GM21737 (cell line): ENCODE measurements around the gene CDK3.
"Not testable (repeated sequence)": the region's sequence is repeated elsewhere in the genome, so short reads cannot be mapped to it uniquely, and the experiment has no call there.

ENCODE experiments used
- ATAC-seq: cut with Tn5 transposase; IDR thresholded peaks from one replicate; pipeline ENCODE4 v1.9.1; 2021; ENCODE audit warnings: mild to moderate bottlenecking, moderate library complexity; ENCODE audit not compliant: unreplicated experiment

CDK3 gene

DNA sequence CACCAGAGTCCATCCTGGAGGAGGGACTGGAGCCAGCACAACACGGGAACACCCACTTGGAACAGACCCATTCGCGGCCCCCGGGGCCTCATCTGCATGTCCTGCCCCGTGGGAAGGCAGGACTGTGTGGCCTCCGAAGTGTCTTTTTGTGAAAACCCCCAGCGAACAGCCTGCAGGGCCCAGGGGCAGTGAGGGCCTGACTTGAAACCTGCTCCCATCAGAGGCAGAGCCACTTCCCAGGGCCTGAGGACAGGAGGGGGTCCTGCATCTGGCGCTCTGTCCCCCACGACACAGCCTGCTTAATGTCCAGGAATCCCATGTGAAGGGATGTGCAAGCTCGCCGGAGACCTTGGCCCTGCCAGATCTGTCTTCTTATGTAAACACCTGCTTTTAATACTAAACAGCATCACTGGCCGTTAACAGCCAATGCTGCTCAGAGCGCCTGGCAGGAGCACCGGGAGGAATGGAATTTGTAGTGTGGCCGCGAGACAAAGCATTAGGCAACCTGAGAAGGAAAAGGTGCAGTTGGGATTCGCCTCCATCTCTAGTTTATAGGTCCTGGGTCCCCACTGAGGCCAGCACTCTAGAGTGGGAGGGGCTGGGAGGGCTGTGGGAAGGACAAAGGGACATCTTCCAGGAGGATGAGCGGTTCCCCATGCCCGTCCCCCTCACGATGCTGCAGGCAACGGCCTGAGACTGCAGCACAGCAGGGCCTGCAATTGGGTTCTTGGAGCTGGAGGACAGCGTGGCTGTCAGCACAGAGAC lies 36.0 kb downstream of the CDK3 start:
- ATAC-seq = no peak

DNA sequence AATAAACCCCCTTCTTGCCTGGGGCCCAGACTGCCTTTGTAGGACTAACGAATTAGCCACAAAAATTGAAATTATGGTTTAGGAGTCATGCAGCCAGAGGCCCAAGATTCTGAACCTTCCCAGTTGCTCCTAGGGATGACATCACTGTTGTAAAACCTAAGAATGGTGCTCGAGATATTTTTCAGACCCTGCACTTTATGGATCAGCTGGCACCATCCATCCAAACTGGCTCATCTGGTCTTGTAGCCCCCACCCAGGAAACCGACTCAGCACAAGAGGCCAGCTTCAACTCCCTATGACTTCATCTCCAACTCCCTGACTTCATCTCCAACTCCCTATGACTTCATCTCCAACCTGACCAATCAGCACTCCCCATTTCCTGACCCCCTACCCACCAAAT lies 37.4 kb downstream of the CDK3 start:
- no peak for ATAC-seq

DNA sequence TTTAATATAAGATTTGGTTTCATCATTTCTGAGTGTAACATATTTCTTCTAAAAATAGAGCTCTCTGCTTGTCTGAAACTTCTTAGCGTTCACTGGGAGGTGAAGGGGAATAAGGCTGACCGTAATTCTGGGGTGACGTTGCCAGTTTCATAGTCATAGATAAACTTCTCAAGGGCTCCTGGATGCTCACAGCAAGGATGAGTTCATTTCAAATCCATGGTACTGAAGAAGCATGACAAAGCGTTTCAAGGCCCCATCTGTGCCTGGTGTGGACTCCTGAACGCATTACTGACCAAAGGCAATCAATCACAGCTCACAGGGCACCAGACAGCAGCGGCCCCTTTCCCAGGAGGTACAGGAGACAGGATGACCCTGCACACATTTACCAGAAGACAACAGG lies 38.5 kb downstream of the CDK3 start:
- ATAC-seq = no peak

DNA sequence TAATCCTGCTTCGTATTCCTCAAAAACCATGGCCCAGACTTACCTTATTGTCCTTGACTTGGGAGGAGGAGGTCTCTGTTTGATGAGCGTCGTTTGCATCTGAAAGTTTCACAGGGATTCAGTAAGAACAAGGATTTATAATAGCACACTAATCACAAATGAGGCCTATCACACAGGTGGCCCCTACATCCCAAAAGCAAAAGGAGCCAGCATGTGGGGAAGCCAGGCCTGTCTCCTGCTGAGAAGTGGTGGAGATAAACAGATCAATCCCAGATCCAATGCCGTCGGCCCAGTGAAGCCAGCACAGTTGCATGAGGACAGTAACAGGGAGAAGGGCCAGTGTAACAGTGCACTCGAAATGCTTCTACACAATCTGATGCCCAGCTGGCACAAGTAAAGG lies 39.7 kb downstream of the CDK3 start:
- ATAC-seq = no peak

DNA sequence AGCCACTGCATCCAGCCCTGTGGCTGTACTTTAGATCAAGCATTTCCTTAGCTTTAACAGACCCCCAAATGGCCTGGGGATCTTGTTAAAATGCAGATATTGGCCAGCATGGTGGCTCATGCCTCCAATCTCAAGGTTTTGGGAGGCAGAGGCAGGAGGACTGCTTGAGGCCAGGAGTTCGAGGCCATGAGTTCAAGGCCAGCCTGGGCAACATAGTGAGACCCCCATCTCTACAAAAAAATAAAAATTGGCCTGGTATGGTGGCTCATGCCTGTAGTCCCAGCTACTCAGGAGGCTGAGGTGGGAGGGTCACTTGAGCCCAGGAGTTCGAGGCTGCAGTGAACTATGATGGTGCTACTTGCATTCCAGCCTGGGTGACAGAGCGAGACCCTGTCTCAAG lies 42.2 kb downstream of the CDK3 start:
- not testable (repeated sequence) for ATAC-seq

DNA sequence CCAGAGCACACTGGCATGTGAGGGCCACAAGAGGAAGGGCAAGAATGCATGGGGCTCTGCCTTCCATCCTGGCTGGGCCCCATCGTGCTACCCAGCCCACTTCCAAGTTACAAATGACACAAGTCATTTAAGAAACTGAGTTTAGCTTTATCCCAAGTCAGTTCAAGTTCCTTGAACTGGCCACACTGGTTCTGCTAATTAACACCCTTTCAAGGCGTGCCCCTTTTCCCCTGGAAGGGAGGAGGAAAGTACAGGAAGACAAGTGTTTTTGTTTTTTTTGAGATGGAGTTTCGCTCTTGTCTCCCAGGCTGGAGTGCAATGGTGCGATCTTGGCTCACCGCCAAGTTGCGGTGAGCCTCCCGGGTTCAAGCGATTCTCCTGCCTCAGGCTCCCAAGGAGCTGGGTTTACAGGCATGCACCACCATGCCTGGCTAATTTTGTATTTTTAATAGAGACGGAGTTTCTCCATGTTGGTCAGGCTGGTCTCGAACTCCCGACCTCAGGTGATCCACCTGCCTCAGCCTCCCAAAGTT lies 43.9 kb downstream of the CDK3 start:
- not testable (repeated sequence) for ATAC-seq

DNA sequence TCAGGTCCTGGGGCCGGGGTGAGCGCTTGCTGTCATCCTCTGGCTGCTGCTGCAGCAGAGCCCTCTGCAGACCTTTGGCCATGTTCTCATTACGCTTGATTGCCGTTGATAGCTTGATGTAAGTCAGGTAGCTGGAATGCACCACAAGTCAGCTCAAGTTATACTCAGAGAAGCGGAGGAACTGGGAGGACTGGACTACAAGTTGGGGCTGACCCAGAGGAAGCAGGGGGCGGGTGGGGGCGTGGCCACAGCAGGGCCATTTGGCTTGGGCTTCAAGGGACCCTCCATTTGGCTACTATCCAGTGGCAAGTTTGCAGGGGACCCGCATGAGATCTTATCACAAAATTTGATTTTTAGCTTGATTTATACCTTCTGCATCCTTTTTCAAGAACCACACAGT lies 45.4 kb downstream of the CDK3 start:
- no peak for ATAC-seq

DNA sequence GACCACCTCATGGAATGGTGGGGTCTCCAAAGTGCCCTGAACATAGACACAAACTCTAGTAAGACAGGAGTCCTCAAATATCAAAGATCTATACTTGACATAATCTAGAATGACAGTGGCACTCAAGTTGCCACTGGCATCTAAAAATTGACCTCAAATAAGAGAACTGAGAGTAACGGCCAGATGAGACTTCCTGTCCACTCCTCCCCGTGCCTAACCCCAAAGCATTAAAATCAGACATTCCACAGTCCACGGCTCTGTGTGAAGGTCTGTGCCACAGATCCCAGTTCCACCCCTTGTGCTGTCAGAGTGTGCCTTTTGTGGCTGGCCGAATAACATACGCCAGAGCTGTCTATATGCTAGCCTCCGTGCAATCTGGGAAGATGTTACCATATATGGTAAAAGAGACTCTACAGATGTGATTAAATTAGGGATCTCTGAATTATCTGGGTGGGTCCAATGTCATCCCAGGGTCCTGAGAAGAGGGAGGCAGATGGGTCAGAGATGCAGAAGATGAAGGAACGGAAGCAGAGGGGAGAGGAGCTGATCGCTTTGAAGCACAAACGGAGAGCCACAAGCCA lies 47.5 kb downstream of the CDK3 start:
- no peak for ATAC-seq

DNA sequence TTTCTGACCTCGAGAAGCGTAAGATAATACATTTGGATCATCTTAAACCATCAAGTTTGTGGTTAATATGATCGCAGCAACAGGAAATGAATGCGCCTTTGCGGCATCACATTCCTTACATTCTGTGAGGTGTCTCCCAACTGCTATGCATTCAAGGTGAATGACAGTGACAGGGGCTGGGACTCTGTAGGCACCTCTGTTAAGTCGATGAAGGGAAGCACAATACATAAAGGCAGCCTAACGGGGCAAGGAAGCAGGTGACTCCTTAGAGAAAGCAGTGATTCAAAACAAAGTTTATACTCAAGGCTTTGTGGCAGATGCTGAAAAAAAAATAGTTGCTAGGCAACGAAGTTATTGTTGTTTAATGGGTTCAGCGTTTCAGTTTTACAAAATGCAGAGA lies 48.1 kb downstream of the CDK3 start:
- no peak for ATAC-seq

DNA sequence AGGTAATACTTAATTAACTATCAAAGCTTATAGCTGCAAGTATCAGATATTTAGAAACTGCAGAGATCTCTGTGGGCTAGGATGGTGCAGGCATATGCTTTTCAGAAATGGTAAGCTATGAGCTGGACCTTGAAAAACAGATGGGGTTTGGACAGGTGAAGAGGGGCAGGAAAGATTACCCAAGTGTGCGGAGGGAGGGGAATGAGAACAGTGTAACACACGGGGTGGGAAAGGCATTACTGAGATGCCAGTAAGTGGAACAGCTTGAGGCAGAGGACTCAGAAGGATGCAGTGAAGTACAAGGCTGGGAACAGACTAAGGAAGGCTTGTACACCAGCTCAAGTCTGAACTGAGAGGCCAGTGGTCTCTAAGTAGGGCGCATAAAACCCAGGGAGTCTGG lies 48.6 kb downstream of the CDK3 start:
- ATAC-seq = no peak

DNA sequence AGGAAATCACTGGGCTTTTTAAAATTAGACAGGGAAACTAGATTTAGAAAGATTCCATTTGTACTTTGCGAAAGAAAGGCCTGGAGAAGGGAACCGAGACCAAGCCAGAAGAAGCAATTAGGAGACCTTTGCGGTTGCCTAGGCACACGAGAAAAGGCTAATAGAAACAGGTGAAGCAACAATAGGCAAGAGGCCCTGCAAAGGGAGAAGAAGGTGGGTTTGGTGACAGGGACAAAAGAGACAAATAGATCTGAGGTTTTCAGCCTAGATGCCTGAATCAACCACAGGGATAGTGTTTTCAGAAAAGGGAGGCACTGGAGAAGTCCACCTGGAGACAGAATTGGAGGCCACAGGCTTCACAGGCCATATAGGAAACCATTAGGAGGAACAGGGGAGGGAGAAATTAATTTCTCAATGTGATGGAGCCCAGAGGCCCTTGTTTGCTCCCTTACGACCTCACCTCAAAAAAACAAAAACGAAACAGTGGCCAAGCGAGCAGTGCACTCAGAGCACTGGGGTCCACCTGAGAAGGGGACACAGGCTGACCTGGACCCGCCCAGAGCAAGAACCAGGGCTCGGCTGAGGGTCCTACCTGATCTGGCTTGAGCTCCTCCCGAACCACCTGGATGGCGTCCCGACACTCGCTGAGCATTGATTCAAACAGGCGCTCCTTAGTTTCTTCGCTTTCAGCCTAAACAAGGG lies 49.3 kb downstream of the CDK3 start:
- no peak for ATAC-seq

DNA sequence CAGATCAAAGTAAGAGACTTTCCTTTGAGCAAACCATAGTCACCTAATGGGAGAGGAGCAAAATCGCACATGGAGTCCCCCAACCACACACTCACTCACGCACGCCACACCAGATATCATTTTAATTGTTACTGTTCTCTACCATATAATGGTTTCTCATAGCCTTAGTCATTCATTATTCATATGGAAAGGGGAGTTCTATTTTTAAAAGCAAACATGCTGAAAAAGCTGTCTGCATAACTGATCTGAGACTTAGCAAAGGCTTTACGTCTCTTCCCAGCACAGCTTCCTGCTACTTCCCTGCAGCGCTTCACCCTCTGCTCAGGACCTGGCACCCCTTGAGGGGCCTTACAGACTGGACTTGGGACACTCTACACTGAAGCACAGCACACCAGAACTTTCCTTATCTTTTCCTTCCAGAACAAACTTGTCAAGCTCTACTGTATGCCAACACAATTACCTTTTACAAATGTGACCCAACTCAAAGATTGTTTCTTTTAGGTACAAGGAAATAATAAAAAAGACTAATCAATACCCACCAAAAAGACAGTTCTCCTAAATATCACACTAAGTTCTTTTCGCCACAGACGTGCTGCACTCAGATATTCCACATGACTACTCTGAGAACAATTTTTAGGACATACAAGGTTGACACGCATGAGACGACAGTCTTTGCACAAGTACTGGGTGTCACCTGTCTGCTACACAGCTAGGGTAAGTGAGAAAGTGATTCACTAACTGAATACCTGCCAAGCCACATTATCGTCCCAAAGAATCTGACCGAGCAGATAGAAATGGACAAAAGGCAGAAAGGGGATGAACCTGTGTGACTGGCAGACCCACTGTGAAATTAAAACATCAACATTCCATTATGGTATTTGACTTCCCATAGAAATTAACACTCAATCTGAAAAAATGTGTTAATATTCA lies 50.1 kb downstream of the CDK3 start:
- ATAC-seq = no peak

DNA sequence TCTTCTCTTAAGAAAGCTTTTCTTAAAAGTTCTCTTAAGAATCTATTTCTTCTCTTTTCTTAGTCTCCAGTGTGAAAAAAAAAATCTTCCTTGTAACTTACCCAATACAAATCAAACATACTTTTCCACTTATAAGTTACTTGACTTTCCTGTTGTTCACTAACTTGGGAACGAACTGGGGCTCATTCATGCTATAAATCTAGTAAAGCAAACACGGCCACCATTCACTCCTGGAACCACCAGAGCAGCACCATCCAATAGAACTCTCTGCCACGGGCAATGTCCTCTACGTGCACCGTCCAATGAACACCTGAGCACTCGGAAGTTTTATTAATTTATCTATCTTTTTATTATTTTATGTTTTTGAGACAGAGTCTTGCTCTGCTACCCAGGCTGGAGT lies 50.9 kb downstream of the CDK3 start:
- ATAC-seq = no peak

DNA sequence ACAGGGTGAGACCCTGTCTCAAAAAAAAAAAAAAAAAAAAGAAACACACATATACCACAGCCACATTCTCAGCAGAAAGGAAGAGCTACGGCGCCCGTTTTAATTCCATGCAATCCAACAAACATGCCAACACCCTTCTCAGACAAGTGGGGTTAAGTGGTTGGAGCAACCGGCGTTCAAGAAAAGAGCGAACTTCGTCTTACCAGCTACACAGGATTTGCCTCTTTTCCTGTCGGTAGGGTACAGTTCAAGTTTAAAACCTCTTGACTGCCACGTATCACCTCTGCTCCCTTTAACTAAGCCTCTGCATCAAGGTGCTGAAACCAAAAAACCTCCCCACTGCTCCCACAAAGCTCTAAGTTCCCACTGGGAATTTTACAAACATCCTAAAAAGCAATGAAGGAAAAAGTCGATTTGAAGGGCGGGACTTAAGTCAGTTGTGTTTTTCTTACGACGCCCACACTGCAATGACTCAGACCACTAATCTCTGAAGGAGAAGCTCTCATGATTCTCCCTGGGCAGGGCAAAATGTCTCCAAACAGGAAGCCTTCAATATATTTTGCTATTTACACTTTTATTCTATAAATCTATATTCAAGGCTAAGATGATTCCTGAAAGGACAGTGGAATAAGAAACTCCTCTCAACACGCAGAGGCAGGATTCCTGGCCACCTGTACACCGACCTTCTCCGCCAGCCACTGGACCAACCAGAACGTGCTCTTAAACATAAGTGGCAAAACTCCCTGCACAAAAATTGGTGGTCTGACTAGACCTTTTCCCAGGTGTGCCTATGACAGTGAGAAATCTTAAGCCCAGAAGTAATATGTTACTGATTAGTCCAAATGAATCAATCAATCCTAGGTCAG lies 52.8 kb downstream of the CDK3 start:
- no peak for ATAC-seq

DNA sequence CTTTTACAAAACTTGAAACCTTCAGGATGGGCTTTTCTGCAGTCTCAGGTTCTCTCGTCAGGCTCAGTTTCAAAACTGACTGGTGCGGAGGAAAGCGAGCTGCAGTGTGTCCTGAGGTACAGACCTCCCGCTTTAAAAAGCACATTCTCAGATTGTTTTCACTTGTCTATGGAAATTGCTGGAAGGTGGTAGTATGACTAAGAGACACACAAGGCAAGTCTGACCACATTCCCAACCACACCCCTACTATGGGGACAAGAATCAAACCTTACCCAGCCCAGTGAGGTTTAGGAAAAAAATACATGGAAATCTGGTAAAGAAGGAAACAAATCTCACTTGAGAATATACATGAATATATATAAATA lies 53.4 kb downstream of the CDK3 start:
- ATAC-seq = no peak
